GM21737 (cell line): ENCODE measurements around the gene FFAR1.

Experiments
- ATAC-seq: cut with Tn5 transposase; IDR thresholded peaks from one replicate; pipeline ENCODE4 v1.9.1; 2021; ENCODE audit warnings: mild to moderate bottlenecking, moderate library complexity; ENCODE audit not compliant: unreplicated experiment

Gene FFAR1, protein sequence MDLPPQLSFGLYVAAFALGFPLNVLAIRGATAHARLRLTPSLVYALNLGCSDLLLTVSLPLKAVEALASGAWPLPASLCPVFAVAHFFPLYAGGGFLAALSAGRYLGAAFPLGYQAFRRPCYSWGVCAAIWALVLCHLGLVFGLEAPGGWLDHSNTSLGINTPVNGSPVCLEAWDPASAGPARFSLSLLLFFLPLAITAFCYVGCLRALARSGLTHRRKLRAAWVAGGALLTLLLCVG (N-terminal part only)

DNA sequence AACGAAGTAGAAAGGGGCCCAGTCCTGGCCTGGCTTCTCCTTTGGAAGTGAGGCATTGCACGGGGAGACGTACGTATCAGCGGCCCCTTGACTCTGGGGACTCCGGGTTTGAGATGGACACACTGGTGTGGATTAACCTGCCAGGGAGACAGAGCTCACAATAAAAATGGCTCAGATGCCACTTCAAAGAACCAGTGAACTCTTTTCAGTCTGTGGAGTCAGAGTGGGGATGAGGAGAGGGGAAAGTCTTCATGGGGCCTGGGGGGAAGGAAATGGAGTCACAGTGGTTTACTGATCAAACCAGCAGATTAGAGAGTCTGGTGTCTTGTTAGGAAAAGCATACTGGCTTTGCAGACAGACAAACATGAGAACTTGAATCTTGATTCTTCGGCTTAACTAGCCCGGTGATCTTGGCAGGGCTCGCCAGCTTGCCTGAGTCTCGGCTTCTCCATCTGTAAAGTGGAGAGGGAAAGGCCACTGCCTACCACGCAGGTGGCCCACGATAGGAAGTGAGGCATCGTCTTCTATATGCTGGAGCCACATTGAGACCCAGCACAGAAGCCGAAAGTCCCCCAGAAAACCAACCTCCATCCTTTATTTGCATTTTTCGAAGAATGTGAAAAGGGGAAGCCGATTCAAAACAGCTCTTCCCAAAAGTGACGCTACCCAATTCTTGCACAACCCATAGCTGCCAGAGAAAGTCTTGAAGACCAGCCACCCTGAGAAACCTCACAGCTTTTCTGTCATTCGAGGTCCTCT lies at the start of gene FFAR1:
Gene FFAR1, plus strand, starts transcription at position 732 of the 759 bp plus-strand sequence. CDS start 3,650 bp downstream, outside the sequence.
- peak; percentile 51 for ATAC-seq

DNA sequence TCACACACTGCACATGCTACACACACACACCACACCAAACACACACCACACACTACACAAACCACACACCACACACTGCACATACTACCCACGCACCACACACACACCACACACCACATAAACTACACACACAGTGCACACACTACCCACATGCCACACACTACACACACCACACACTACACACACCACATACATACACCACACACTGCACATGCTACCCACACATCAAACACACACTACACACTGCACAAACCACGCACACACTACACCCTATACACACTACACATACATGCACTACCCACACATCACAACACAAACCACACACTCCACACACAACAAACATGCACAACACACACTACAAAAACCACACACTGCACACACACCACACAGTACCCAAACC lies 49.8 kb upstream of the FFAR1 start:
- no peak for ATAC-seq

DNA sequence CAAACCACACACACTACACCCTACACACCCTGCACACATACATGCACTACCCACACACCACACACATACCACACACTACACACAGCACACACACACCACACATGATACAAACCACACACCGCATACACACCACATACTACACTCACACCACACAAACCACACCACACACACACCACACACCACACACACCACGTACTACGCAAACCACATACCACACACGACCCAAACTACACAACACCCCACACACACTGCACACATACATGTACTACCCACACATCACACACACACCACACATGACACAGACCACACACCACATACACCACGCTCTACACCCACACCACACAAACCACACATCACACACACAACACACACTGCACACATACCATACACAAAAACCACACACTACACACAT lies 49.1 kb upstream of the FFAR1 start:
- no peak for ATAC-seq

DNA sequence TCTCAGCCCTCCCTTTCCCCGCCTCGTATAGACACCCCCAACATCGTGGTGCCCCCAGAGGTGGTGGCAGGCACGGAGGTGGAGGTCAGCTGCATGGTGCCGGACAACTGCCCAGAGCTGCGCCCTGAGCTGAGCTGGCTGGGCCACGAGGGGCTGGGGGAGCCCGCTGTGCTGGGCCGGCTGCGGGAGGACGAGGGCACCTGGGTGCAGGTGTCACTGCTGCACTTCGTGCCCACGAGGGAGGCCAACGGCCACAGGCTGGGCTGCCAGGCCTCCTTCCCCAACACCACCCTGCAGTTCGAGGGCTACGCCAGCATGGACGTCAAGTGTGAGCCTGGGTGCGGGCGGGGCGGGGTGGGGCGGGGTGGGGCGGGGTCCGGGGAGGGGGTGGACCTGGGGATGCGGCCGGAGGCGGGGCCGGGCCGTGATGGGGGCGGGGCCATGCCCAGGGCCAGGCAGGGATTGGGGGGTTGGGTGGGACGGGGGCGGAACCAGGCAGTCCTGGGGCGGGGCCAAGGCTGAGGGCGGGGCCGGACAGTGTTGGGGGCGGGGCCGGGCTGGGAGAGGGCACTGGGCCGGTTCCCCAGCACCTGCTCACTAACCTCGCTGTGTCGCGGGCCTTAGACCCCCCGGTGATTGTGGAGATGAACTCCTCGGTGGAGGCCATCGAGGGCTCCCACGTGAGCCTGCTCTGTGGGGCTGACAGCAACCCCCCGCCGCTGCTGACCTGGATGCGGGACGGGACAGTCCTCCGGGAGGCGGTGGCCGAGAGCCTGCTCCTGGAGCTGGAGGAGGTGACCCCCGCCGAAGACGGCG lies 48.0 kb upstream of the FFAR1 start:
- no peak for ATAC-seq

DNA sequence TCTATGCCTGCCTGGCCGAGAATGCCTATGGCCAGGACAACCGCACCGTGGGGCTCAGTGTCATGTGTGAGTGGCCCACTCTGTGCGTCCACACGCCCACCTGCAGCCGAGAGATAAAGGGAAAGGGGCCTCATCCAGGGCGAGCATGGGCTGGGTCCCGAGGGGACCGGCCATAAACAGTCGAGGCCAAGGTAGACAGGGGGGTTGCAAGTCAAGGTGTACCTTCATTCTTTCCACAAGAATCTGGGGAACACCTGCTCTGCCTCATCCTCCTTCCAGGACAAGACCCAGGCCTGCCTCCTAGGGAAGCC lies 47.4 kb upstream of the FFAR1 start:
- no peak for ATAC-seq

DNA sequence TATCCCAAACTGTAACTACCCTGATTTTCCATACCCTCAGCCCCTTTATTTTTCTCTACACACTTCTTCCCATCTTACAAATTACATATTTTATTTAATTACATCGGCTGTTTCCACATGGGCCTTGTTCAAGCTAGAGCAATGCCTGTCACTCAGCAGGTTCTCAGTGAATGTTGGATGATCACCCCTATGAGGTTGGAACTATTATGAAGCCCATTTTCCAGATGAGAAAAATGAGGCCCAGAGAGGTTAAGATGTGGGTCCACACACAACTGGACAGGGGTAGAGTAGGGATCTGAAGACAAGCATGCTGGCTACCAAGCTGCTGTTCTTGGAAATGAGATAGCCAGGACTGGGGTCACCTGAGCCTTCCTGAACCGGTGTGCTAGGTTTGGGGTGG lies 45.7 kb upstream of the FFAR1 start:
- ATAC-seq = no peak

DNA sequence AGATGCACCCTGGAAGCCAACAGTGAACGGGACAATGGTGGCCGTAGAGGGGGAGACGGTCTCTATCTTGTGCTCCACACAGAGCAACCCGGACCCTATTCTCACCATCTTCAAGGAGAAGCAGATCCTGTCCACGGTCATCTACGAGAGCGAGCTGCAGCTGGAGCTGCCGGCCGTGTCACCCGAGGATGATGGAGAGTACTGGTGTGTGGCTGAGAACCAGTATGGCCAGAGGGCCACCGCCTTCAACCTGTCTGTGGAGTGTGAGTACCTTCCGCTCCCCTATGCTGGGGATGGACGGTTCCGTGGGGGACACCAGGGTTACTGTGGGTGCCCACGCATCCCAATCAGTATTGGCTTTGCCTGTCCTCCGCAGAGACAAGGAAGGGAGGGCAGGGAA lies 45.3 kb upstream of the FFAR1 start:
- no peak for ATAC-seq

DNA sequence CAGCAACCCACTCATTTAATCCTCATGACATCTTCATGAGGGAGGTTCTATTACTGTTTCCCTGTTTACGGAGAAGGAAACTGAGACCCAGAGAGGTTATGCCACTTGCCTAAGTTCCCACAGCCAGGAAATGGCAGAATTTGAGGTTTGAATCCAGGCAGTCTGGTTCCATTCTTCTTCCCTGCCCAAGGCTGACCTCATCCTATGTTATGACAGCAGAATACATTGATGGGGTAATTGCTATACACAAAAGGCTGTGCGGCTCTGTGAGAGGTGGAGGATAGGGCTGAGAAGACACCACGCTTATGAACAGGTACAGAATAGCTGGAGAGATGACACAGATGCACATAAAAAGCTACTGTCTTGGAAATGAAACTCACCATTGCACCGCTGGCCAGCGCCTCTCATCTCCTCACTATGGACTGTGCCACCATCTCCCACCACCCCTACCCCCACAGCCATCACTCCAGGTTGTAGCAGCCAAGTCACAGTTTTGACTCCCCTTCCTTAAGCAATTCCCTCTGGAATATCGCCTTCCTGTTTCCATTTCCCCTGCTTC lies 44.3 kb upstream of the FFAR1 start:
- ATAC-seq = no peak

DNA sequence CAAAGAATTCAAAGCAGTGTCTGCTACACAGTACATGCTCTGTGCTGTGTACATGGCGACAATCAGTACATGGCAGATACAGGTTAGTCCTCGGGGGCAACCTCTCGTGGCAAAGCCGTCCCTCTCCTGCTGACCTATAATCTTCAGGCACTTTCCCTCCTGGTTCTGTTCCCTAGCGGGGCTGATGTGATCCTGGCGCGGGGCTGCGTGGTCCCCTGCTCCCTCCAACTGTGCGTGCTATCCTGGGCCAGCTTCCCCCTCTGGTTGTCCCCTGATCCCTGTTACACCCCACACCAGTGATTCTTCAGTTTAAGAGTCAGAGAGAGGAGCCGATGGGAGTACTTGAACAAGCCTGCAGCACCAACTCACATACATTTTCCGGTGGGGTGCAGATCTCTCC lies 43.7 kb upstream of the FFAR1 start:
- ATAC-seq = no peak

DNA sequence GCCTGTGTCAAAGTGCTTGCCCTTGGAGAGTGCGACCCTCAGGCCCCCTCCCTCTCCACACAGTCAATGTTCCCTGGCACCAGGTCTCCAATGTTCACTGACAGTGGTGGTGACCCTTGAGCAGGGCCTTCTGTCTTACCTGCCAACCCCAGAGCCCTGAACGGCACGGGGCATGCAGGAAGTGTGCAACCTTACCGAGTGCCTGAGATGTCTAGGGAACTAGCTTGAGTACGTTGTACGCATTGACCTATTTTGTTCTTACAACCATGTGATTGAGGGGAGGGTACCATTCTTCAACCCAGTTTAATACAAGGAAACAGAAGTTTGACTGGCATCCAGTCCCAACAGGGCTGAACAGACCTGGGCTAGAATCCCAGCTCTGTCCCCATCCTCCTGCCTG lies 42.5 kb upstream of the FFAR1 start:
- ATAC-seq = no peak

DNA sequence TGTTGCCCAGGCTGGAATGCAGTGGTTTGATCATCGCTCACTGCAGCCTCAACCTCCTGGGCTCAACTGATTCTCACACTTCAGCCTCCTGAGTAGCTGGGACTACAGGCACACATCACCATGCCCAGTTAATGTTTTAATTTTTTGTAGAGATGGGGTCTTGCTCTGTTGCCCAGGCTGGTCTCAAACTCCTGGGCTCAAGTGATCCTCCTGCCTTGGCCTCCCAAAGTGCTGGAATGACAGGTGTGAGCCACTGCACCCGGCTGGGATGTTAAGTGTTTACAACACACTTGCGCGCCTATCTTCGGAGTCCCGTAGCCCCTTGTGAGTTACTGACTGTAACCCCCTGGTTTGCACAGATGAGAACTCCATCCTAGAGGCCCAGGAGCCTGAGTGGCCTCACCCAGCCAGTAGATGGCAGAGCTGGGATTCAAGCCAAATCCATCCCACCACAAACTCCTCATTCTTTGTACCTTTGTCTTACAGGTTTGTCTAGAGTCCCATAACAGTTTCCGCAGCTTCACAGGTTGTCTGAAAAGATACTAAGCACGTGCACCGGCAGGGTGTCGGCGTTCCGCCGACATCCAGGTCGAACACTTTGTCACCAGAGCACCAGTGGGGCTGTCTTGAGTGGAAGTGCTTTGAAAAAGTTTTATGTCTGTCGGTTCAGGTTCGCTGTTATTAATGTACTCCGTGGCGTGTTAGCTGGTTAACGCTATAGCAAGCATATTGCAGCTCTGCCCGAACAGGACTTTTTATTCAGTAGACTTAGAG lies 41.0 kb upstream of the FFAR1 start:
- no peak for ATAC-seq

DNA sequence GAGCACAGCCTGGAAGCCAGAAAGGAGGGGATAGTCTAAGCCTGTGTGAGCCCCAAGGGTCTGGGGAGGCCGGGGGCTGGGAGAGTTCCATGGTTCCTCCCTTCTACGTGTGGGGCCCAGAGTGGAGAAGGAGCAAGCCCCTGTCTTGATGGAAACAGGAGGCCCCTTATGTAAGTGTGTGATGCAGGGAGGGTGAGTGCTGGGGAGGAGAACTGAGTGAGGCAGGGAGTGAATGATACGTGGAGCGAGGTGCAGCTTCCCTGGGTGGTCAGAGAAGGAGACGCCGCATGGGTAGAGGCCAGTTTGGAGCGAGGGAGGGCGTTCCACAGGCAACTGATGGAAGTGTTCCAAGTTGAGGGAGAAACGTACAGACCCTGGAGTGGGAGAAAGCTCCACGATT lies 39.8 kb upstream of the FFAR1 start:
- no peak for ATAC-seq

DNA sequence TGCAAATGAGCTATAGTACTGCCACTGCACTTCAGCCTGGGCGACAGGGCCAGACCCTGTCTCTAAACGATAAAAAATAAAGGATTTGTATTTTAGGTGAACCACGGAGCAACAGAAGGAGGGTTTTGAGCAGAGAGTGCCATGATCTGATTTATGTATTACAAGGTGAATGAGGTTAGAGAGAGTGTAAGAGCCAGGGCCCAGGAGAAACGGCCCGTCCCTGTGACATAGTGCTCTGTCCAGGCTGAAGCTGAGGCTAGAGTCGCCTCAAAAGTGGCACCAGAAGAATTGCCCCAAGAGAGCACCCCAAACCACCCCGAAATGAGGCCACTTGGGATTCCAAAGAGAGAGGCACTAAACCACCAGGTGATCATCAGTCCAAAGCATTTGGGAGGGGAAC lies 38.8 kb upstream of the FFAR1 start:
- no peak for ATAC-seq

DNA sequence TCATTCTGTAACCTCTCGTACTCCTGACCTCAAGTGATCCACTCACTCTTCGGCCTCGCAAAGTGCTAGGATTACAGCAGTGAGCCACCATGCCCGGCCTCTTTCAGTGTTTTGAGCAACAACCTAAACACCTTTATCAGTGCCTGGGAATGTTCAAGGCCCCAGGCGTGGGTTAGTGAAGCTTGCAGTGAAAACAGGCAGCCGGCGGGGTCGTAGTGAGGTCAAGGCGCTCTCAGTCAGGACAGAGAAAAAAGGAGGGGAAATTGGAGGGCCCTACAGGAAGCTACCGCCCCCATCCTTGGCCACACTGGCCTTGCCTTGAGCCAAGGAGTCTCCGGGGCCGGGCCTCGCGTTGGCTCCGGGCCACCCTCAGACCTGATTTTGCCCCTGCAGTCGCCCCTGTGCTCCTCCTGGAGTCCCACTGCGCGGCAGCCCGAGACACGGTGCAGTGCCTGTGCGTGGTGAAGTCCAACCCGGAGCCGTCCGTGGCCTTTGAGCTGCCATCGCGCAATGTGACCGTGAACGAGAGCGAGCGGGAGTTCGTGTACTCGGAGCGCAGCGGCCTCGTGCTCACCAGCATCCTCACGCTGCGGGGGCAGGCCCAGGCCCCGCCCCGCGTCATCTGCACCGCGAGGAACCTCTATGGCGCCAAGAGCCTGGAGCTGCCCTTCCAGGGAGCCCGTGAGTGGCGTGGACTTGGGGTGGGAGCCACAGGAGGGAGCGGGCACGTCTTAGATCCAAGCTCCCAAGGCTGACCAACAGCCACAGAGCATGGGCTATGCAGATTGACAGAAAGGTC lies 38.0 kb upstream of the FFAR1 start:
- ATAC-seq = no peak

DNA sequence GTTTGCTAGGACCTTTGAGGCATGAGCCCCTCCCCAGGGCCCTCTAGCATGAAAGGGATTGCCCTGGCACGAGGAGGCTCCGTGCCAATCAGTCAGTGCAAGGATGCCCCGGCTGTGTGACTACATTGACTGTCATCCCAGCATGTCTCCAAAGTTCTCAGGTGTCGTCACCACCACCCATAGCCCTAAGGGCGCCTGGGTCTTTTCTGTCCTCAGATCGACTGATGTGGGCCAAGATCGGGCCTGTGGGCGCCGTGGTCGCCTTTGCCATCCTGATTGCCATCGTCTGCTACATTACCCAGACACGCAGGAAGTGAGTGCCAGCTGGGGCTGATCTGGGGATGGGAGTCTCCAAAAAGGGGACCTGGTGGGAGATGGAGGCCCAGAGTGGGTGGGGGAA lies 37.4 kb upstream of the FFAR1 start:
- ATAC-seq = no peak

DNA sequence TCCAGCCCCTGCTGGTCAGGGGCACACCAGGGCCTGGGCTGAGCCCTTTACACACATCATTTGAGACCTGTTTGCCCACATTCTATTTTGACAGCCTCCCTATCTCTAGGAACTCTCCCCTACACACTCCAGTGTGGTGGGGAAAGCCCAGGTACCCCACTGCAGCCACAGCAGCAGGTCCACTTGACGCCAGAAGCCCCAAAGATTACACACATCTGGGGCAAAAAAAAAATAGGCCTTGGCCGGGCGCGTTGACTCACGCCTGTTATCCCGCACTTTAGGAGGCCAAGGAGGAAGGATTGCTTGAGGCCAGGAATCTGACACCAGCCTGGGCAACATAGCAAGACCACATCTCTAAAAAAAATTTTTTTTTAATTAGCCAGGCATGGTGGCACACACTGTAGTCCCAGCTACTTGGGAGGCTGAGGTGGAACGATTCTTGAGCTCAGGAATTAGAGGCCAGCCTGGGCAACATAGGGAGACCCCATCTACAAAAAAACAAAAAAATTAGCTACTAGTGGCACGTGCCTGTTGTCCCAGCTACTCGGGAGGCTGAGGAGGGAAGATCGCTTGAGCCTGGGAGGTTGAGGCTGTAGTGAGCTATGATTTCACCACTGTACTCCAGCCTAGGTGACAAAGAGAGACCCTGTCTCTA lies 36.8 kb upstream of the FFAR1 start:
- no peak for ATAC-seq

DNA sequence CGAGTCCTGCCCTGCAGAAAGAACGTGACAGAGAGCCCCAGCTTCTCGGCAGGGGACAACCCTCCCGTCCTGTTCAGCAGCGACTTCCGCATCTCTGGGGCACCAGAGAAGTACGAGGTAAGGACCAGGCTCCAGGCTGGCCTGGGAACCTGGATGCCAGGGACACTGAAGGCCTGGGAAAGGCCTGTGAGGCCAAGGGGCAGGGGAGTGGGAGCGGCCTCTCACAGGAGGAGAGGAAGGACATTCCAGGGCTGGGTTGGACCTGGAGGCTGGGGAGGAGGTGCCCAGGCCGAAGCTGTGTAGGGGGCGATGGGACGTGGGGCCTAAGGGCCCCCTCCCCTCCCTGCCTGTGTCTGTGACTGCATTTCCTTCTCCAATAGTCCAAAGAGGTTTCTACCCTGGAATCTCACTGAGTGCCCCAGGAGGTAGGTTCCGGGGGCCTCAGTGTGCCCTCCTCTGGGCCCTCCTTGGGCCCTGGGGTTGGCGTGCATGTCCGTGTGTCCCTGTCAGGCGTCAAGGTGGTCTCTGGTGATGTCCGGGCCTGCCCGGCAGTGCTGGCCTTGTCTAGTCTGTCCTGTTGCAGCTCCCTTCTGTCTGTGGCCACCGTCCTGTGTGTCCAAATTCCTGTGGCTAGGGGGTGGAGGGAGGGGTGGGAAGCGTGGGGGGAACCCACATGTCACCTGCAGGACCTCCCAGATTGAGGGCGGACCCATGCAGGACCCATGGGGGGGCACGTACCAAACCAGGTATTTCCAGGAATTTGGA lies 35.6 kb upstream of the FFAR1 start:
- no peak for ATAC-seq

DNA sequence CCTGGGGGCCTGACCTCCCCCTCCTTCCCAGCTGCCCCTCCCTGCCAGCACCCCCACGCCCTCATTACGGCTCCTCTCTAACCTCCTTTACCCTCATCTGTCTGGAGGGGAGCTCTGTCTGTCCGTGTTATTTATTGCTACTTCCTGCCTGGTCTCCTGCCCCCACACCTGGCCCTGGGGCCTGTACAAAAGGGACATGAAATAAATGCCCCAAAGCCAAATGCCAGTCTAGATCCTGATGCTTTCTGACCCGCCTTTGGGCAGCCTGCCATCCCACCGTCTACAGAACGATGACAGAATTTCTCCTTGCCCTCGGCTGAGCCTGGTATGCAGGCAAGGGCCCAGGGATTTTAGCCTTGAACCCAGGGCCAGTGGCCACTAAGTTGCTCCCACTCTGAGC lies 34.1 kb upstream of the FFAR1 start:
- ATAC-seq = no peak

DNA sequence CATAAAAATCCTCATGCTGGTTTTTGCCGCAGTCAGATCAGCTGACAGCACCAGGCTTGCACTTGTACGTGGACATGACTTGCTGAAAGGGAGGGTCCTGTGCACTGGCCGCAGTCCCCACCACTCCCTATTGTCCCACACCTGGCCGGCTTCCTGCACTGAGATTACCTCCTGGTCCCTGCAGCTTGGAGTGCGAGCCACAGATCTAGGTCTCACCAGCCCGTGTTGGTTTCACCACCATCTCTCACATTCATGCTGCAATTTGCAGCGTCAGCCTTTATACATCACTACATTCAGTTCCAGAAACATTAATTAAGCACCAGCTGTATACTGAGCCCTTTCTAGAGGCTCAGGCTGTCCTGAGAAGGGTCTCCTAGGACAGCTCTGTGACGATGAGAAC lies 33.7 kb upstream of the FFAR1 start:
- no peak for ATAC-seq
